ENCODE results near the gene ANO8.

GRCh38 chr19:17275441-17276175 is 59.0 kb downstream of the ANO8 start:
- no peak for TF ChIP-seq CTCF (IDR thresholded peaks at IDR 0.05)
- TF ChIP-seq POLR2AphosphoS5 (IDR thresholded peaks at IDR 0.05; ENCODE audit: low read depth, low read length) = no peak
- no peak for TF ChIP-seq RFX5 (IDR thresholded peaks at IDR 0.05; ENCODE audit: low read length)
- no peak for TF ChIP-seq TCF12 (IDR thresholded peaks at IDR 0.05)
- TF ChIP-seq TEAD4 (IDR thresholded peaks at IDR 0.05; ENCODE audit: borderline replicate concordance, insufficient read depth) = no peak
- TF ChIP-seq GATA2 (CRISPR knock-in tag; IDR thresholded peaks at IDR 0.05) = no peak
- no peak for TF ChIP-seq EP300 (IDR thresholded peaks at IDR 0.05; ENCODE audit: borderline replicate concordance in 1 of 2, low read depth in 1 of 2, low read length in 1 of 2)
- TF ChIP-seq GABPA (IDR thresholded peaks at IDR 0.05; ENCODE audit: low read depth) = no peak
- TF ChIP-seq, protein P1, sequence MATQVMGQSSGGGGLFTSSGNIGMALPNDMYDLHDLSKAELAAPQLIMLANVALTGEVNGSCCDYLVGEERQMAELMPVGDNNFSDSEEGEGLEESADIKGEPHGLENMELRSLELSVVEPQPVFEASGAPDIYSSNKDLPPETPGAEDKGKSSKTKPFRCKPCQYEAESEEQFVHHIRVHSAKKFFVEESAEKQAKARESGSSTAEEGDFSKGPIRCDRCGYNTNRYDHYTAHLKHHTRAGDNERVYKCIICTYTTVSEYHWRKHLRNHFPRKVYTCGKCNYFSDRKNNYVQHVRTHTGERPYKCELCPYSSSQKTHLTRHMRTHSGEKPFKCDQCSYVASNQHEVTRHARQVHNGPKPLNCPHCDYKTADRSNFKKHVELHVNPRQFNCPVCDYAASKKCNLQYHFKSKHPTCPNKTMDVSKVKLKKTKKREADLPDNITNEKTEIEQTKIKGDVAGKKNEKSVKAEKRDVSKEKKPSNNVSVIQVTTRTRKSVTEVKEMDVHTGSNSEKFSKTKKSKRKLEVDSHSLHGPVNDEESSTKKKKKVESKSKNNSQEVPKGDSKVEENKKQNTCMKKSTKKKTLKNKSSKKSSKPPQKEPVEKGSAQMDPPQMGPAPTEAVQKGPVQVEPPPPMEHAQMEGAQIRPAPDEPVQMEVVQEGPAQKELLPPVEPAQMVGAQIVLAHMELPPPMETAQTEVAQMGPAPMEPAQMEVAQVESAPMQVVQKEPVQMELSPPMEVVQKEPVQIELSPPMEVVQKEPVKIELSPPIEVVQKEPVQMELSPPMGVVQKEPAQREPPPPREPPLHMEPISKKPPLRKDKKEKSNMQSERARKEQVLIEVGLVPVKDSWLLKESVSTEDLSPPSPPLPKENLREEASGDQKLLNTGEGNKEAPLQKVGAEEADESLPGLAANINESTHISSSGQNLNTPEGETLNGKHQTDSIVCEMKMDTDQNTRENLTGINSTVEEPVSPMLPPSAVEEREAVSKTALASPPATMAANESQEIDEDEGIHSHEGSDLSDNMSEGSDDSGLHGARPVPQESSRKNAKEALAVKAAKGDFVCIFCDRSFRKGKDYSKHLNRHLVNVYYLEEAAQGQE (IDR thresholded peaks at IDR 0.05; ENCODE audit: low read depth, low read length) = no peak
- TF ChIP-seq RCOR1 (IDR thresholded peaks at IDR 0.05; ENCODE audit: low read length) = no peak
- no peak for TF ChIP-seq RAD21 (IDR thresholded peaks at IDR 0.05; ENCODE audit: low read length)
- TF ChIP-seq JUND (IDR thresholded peaks at IDR 0.05) = no peak
- TF ChIP-seq TAF1 (IDR thresholded peaks at IDR 0.05; ENCODE audit: borderline replicate concordance, low read depth, low read length) = no peak

Data from SK-N-SH (cell line).